ENCODE measurements around the gene FAM184A.
"Not testable (repeated sequence)": the region's sequence is repeated elsewhere in the genome, so short reads cannot be mapped to it uniquely, and the experiment has no call there.

FAM184A gene

GRCh38 chr6:119078376-119079282 is at the start of gene FAM184A:
TSS of gene FAM184A (minus strand) at chr6:119078664. CDS start at chr6:119078299, 365 bp downstream.
- DNase-seq (ENCODE audit: low read depth in 2 of 2), result peak; percentile 32 to 56

GRCh38 chr6:119127627-119128026 is 49.2 kb upstream of the FAM184A start:
- no peak for DNase-seq (ENCODE audit: low read depth in 2 of 2)

- DNase-seq (ENCODE audit: low read depth in 2 of 2), result no peak
Measured at GRCh38 chr6:119126826-119127225, 48.4 kb upstream of the FAM184A start.

- DNase-seq (ENCODE audit: low read depth in 2 of 2), result no peak
Measured at GRCh38 chr6:119126140-119126539, 47.7 kb upstream of the FAM184A start.

- DNase-seq (ENCODE audit: low read depth in 2 of 2), result no peak
Measured at GRCh38 chr6:119125576-119125975, 47.1 kb upstream of the FAM184A start.

- no peak for DNase-seq (ENCODE audit: low read depth in 2 of 2)
Measured at GRCh38 chr6:119124079-119124824, 45.8 kb upstream of the FAM184A start.

- no peak for DNase-seq (ENCODE audit: low read depth in 2 of 2)
Measured at GRCh38 chr6:119122336-119122735, 43.9 kb upstream of the FAM184A start.

- DNase-seq (ENCODE audit: low read depth in 2 of 2), result no peak
Measured at GRCh38 chr6:119121367-119121766, 42.9 kb upstream of the FAM184A start.

- DNase-seq (ENCODE audit: low read depth in 2 of 2), result no peak
Measured at GRCh38 chr6:119119989-119120388, 41.5 kb upstream of the FAM184A start.

- DNase-seq (ENCODE audit: low read depth in 2 of 2), result not testable (repeated sequence)
Measured at GRCh38 chr6:119119062-119119461, 40.6 kb upstream of the FAM184A start.

- no peak for DNase-seq (ENCODE audit: low read depth in 2 of 2)
Measured at GRCh38 chr6:119116712-119117281, 38.3 kb upstream of the FAM184A start.

- DNase-seq (ENCODE audit: low read depth in 2 of 2), result no peak
Measured at GRCh38 chr6:119113961-119114360, 35.5 kb upstream of the FAM184A start.

GRCh38 chr6:119112812-119113530 is 34.5 kb upstream of the FAM184A start:
- no peak for DNase-seq (ENCODE audit: low read depth in 2 of 2)

GRCh38 chr6:119110601-119111548 is 32.4 kb upstream of the FAM184A start:
- DNase-seq (ENCODE audit: low read depth in 2 of 2), result no peak

- no peak for DNase-seq (ENCODE audit: low read depth in 2 of 2)
Measured at GRCh38 chr6:119109654-119110325, 31.3 kb upstream of the FAM184A start.

- DNase-seq (ENCODE audit: low read depth in 2 of 2), result no peak
Measured at GRCh38 chr6:119108076-119108475, 29.6 kb upstream of the FAM184A start.

GRCh38 chr6:119105282-119105681 is 26.8 kb upstream of the FAM184A start:
- no peak for DNase-seq (ENCODE audit: low read depth in 2 of 2)

GRCh38 chr6:119102901-119103300 is 24.4 kb upstream of the FAM184A start:
- no peak for DNase-seq (ENCODE audit: low read depth in 2 of 2)

GRCh38 chr6:119100115-119100514 is 21.7 kb upstream of the FAM184A start:
- no peak for DNase-seq (ENCODE audit: low read depth in 2 of 2)

- DNase-seq (ENCODE audit: low read depth in 2 of 2), result not testable (repeated sequence)
Measured at GRCh38 chr6:119097815-119098361, 19.4 kb upstream of the FAM184A start.

All from stimulated activated CD4-positive, alpha-beta T cell treated with anti-CD3 and anti-CD28 coated beads, Interleukin-12 subunit alpha, Interleukin-12 subunit beta, amount 100 ng/mL, for 24 hours (primary cell).